Measurements from ENCODE around the gene CNTFR. TPM values are rescaled to one million over a fixed set of nuclear protein-coding genes. Genes with fewer than 3 reads are reported as not detected.
"Not testable (repeated sequence)": the region's sequence is repeated elsewhere in the genome, so short reads cannot be mapped to it uniquely, and the experiment has no call there.

The CNTFR gene
- total RNA-seq, 1 donor from 2014 or later, result 0.05 TPM

DNA sequence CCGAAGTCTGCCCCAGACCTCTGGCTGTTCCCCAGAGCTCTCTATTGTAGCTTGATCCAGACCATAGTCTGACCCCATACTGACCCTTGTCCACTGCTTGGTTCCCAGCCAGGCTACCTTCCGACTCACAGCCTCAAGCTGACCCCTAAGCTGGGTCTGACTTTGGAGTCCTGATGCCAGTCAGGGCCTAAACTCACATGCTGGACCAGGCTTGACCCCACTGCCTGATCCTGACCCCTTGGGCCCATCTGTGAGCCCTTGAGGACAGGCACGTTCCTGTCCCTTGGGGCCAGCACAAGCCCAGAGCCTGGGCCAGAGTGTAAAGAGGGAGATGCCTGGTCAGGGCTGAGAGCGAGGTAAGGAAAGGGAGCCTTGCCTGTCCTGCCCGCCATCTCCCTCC is 34.0 kb downstream of the CNTFR start:
- DNase-seq (ENCODE audit: low read depth), result peak; percentile 19

- DNase-seq (ENCODE audit: low read depth), result peak; percentile 37
These were observed 34.5 kb downstream of the CNTFR start for GRCh38 chr9:34555002-34555348.

DNA sequence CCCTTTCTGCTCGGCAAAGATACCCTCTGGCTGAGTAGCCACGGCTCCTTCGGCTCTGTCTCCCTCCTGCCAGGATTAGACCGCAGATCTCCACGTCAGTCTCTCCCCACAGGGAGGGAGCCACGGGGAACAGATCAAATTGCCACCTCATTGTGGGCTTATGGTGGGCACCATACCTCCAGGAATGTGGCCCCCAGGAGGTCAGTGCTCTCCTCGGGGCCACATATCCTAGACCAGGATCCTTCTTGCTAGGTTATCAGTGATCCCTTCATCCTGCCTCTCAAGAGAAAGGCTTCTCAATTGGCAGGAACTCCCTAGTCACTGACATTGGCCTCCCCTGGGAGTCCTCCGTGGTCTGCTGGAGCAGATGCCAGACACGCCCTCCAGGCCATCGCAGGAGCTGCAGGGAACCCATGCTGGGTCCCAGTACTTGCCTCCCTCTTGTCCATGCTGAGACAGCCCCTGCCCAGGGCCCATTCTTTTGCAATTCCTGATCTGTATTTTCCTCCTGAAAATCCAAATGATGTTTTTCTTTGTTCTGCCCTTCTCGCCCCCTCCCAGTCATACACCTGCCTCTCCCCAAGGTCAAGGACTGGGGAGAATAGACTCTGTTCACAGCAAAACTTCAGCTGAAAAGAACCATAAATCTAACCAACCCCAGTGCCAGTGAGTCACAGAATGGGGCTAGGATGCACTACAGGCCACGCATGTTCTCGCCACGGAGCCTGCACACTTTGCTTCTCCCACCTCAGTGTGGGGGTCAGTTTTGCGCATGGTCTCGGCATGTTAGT is 35.1 kb downstream of the CNTFR start:
- DNase-seq (ENCODE audit: low read depth), result peak; percentile 78

DNA sequence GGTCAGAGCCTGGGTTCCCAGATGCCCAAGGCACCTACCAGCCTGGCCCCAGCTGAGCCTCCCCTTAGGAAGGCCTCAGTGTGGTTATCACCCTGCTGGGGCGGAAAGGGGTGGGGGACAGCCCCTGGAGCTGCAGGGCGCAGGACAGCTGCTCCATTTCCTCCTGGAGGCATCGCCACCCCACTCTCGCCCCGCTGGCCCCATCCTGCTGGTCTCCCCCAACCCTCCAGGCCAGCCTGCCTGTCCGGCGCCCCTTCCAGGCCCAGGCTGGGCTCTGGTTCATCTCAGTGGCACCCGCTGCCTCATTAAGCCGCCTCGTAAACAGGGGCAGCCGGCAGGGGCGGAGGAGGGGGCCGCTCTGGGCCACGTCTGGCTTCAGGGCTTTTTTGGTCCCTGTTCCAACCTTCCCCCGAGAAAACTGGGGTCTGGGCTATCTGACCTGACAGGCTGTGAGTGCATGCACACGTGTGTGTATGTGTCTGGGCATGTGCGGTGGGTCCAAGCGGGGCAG is 36.0 kb downstream of the CNTFR start:
- DNase-seq (ENCODE audit: low read depth), result no peak

DNA sequence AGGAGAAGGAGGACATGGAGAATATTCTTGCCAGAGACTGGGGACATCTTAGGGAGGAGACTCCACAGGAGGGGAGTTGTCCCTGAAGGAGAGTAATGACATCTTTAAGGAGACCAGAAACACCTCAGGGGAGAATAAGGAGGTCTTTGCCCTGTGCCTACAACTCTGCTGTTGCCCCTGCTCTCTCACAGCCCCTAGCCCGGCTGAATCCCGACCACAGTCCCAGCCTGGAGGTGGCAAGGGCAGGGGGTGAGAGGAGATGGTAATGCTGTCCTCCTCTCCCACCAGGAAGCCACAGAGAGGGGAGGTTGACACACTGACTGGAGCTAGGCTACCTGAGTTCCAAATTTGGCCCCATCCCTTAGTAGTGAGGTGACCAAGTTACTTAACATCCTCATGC is 36.5 kb downstream of the CNTFR start:
- no peak for DNase-seq (ENCODE audit: low read depth)

- no peak for DNase-seq (ENCODE audit: low read depth)
These were observed 36.9 kb downstream of the CNTFR start for GRCh38 chr9:34552606-34552981.

DNA sequence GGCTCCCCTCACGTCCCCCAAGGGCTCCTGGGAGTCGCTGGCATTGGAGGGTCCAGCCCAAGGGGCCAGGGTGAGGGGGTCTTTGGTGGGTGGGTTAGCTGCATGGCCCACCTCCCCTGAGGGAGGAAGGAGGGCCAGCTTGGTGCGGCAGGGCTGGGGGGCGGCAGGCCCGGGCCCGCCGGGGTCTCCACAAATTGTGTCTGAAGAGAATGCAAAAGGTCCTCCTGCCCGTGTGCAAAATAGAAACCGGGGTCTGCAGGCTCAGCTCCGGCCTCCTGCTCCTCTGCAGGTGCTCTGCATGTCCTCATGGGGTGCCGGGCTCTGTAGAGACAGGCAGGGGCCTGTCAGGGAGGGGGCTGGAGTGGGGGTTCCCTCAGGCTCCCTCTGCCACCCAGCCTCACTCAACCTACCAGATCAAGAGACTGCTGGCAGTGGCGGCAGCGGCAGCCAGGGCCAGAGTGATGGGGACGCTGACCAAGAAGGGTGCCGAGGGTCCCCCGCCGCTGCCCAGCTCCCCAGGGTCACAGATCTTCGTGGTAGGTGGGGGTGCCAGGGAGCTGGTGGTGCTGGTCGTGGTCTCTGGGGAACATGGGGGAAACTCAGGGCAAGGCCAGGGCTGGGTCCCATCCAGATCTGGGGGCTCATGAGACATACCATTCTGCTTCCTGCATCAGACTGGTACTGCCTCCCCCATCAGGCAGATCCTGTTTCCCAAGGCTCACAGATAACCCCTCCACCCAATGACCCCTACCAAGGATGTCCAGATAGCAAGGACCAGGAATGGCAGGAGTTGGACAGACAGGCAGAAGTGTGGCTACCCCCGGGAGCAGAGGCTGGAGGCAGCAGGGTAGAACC is 37.5 kb downstream of the CNTFR start:
- DNase-seq (ENCODE audit: low read depth), result no peak

- DNase-seq (ENCODE audit: low read depth), result no peak
These were observed 38.7 kb downstream of the CNTFR start for GRCh38 chr9:34550681-34551270.

DNA sequence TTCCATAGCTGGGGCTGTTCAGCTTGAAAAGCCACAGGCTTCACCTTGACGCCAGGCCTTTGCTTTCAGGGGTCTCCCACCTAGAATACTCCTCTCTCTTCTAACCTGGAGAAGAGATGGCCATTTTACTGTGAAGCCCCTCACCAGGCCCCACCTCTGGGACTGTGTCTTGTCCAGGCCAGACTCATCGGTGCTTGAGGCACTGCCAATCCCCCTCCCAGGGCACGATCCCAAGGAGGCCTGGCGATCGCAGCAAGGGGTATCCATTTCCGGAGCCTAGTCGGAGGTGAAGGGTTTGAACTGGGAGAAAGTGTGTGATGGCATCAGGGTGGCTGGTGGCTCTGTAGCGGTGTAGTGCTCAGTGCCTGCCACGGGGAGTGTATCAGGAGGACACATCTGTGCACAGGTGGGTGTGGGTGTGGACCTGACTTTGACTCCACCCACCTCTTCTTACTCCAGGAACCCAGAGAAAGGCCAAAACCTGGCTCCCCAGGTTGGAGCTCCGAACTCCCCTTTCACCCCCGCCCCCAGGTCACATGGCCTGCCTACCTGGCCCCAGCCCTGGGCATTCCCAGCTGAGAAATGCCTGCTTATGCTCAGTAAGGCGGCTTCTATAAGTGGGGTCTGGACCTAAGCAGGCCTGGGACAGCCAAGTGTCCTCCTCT is 39.4 kb downstream of the CNTFR start:
- no peak for DNase-seq (ENCODE audit: low read depth)

DNA sequence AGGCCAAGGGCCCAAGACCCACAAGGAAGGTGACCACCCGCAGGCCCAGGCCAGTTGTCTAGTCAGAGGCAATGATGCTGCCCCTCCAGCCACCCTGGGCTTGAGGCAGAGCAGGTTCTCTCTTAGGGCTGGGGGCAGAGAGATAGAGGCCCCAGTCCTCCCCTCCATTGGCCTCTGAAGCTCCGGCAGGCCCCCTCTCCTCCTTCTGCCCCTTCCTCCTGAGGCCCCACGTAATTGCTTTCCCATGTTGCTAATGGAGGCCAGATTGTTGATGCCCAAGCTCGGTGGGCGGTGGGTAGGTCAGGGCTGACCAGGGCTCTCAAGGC is 40.2 kb downstream of the CNTFR start:
- DNase-seq (ENCODE audit: low read depth), result no peak

DNA sequence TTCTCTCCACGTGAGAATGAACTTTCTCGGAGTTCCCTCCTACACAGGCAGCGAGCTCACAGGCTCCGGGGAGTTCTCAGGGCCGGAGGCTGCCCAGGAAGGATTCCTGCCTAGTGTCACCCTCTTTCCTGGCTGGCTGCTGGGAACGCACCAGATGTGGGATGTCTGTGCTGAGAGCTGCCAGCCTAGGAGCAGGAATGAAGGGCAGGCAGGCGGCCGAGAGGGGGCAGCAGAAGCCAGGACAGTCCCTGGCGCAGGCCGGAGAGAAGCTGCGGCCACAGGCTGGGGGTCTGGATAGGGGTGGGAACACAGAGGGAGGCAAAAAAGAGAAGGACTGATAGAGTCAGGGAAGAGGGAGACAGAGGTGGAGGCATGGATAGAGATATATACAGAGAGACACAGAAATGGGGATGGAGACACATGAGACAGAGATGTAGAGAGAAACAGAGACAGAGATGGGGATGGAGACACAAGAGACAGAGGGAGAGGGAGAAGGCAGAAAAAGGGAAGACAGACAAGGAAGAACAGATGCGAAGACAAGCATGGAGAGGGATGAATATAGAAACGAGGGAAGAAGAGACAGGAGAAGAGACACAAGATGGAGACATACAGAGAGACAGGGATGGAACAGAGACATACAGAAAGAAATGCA is 41.4 kb downstream of the CNTFR start:
- DNase-seq (ENCODE audit: low read depth), result peak; percentile 69

DNA sequence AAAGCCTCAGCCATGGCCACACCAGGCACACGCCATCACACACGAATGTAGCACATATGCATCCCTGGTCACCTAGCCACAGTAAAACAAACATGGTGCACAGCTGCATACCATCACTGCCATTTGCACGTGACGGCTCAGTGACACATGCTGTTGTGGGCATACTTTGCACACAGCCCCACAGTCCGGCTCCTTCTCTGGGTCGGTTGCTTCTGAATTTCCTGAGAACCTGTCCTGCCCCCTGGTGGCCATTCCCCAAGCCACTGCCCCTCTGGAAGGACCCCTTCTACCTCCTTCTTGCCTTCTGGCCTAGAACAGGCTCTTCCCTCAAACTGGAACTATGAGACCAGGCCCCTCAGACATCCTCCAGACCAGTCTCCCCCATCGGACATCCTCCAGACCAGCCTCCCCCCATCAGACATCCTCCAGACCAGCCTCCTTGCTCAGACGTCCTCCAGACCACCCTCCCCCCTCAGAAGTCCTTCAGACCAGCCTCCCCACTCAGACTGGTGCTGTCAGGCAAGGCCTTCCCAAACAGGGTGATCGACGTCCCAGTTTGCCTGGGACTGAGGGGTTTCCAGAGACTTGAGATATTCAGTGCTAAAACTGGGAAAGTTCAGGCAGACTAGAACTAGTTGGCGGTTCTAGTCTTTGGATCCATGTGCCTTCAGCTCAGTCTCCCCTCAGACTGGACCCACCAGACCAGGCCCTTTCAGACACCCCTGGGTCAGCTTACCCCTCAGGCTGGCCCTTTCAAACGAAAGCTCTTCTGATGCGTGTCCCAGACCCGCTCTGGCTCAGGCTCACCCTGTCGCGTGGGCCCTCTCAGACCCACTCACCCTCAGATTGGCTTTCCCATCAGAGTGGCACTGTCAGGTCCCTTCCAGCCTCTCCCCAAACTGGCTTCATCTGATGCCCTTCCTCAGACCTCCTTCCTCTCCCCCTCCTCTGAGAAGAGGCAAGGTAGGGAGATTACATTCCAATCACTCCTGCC is 42.4 kb downstream of the CNTFR start:
- DNase-seq (ENCODE audit: low read depth), result peak; percentile 70

DNA sequence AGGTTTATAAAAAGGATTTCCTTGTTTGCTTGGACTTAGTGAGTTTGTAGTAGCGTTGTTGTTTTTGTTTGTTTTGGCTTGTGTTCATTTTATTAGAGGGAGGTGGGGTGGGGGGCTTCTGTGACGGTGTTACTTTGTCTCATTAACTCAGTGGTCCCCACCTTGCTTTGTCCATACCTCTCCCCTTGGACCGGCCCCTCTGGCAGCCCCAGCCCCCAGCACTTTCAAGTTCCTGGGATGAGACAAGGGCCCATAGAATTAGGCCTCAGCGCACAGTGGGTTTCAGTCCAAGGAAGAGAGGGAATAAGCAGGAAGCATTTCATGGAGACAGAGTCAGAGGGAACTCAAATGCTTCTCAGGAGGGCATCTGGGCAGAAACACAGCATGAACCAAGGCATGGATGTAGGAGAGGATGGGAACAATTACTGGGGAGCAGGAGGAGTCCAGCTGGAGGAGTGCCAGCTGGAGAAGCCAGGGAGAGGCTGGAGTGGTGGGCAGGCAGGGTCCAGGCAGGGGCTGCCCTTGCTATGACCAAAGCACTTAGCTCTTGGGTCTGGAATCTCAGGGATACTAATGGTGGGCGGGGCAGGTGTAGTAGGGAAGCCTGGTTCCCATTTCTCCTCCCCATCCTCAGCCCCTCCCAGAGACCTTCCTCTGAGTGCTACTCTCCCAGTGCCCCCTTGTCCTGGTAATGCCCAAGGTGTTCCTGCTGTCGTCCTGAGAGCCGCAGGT is 43.3 kb downstream of the CNTFR start:
- no peak for DNase-seq (ENCODE audit: low read depth)

GRCh38 chr9:34545497-34545896 is 44.0 kb downstream of the CNTFR start:
- DNase-seq (ENCODE audit: low read depth), result no peak

GRCh38 chr9:34544035-34544434 is 45.5 kb downstream of the CNTFR start:
- DNase-seq (ENCODE audit: low read depth), result no peak

- DNase-seq (ENCODE audit: low read depth), result no peak
These were observed 48.0 kb downstream of the CNTFR start for GRCh38 chr9:34541540-34541939.

DNA sequence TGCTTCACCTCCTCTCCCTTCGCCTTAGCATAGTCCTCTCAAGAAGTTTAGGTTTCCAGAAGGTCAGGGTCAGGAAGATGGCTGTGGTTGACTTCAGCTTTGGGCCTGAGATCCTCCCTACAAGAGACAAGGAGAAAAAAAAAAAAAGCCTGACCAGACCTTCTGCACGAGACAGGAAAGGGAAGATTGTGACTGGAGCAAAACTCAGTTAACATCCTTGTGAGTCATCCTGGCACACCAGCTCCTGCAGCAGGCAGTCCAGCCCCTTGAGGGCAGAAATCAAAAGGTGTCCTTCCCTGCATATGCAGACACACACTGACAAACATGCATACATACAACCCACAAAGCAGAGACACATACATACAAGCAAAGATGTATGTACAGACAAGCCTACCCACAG is 48.7 kb downstream of the CNTFR start:
- DNase-seq (ENCODE audit: low read depth), result peak; percentile 34

DNA sequence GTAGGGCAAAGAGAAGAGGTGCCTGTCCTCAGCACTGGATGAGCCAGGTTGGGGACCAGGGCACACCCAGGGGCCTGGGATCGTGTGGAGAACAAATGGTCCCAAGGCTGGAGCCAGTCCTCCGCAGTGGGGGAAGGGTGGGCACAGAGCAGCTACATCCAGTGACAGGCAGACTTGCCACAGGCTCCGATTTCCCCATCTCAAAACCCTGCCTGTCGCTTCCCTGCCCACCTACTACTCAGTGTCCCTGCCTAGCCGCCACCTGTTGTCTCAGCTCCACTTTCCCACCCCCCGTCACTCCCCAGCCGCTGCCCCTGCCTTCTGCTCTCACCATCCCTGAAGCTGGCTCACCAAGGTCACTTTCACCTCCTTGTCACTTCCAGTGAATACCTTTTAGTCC is 52.8 kb downstream of the CNTFR start:
- DNase-seq (ENCODE audit: low read depth), result no peak

GRCh38 chr9:34532041-34532440 is 57.5 kb downstream of the CNTFR start:
- not testable (repeated sequence) for DNase-seq (ENCODE audit: low read depth)
